Peyer's patch (tissue), 4 donors: ENCODE measurements around the gene NLGN1.

Source experiments
- POLR2A ChIP-seq, 2 donors: fragments of 450-650 bp; IDR thresholded peaks; one replicate each; pipeline ENCODE4 v1.5.1; 2017; ENCODE audit warnings: antibody characterized with exemption in 2 of 2, mild to moderate bottlenecking in 2 of 2, moderate library complexity in 2 of 2
- TF ChIP-seq, protein P1 (sequence below), 6 experiments: fragments of 450-650 bp in 4 of 6; fragments of 200-600 bp in 2 of 6; sonication (generic) in 1 of 6; IDR thresholded peaks; one replicate each; pipeline ENCODE4 v1.5.1; 2017 to 2019; ENCODE audit warnings: antibody characterized with exemption in 6 of 6, mild to moderate bottlenecking in 3 of 6, moderate library complexity in 1 of 6

- TF ChIP-seq, protein P1, sequence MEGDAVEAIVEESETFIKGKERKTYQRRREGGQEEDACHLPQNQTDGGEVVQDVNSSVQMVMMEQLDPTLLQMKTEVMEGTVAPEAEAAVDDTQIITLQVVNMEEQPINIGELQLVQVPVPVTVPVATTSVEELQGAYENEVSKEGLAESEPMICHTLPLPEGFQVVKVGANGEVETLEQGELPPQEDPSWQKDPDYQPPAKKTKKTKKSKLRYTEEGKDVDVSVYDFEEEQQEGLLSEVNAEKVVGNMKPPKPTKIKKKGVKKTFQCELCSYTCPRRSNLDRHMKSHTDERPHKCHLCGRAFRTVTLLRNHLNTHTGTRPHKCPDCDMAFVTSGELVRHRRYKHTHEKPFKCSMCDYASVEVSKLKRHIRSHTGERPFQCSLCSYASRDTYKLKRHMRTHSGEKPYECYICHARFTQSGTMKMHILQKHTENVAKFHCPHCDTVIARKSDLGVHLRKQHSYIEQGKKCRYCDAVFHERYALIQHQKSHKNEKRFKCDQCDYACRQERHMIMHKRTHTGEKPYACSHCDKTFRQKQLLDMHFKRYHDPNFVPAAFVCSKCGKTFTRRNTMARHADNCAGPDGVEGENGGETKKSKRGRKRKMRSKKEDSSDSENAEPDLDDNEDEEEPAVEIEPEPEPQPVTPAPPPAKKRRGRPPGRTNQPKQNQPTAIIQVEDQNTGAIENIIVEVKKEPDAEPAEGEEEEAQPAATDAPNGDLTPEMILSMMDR (IDR thresholded peaks at IDR 0.05): no peak
- TF ChIP-seq POLR2A (IDR thresholded peaks at IDR 0.05): no peak
Measured at GRCh38 chr3:173857154-173857553, 459.6 kb downstream of the NLGN1 start.
